ENCODE results near the gene FIG4.

Gene FIG4

GRCh38 chr6:109690737-109691621, at the start of gene FIG4, which contains the start of gene AK9:
Gene FIG4, plus strand, starts transcription at chr6:109691296. Its CDS starts 140 bp downstream, at chr6:109691436.
Gene AK9, minus strand, starts transcription at chr6:109691202. Its CDS starts 15,457 bp downstream, at chr6:109675745.
- H3K79me2 ChIP-seq (ENCODE audit: control insufficient read depth, low read length), result no peaks in the 10 kb centered on the region; the same call in 1 of the 2 replicates
- peak within 1 kb of the TSS; percentile 94 for H3K4me3 ChIP-seq (ENCODE audit: low read length)
- peaks cover 25% of the 10 kb centered on the region for H3K4me1 ChIP-seq (ENCODE audit: control insufficient read depth, low read length)
- peak within 1 kb of the TSS; percentile 94 for H3K4me2 ChIP-seq (ENCODE audit: low read length)
- H3K9me2 ChIP-seq (replicated peaks; ENCODE audit: control insufficient read depth, low read length), result no peaks in the 10 kb centered on the region
- TF ChIP-seq CTCF (IDR thresholded peaks at IDR 0.05; ENCODE audit: low read depth, low read length, poor library complexity, severe bottlenecking) (peak; percentile 51), EZH2phosphoT487 (IDR thresholded peaks at IDR 0.05; ENCODE audit: borderline replicate concordance, low read length) (no peak)
- 0 out of 2 replicates have a peak within 1 kb of the TSS, but pooled peaks have one; percentile 5 for H3K27ac ChIP-seq (ENCODE audit: low read depth, low read length)
- H3F3A ChIP-seq (ENCODE audit: control insufficient read depth, insufficient read depth), result 0 out of 2 replicates have a peak, but pooled peaks cover 3% of the 10 kb centered on the region
- no peaks in the 10 kb centered on the region for H3K9me3 ChIP-seq (ENCODE audit: control insufficient read depth, insufficient read depth, low read length)
- H4K20me1 ChIP-seq (ENCODE audit: control insufficient read depth, insufficient read depth, low read depth, low read length), result no peaks in the 10 kb centered on the region
- H3K27me3 ChIP-seq (ENCODE audit: control insufficient read depth, low read length), result no peaks in the 10 kb centered on the region
- no peaks in the 10 kb centered on the region for H3K36me3 ChIP-seq (ENCODE audit: control insufficient read depth, low read length)

- H3K27ac ChIP-seq (ENCODE audit: low read depth, low read length), result no peak overlapping the region
- H3K4me3 ChIP-seq (ENCODE audit: low read length), result no peak overlapping the region
- no peaks in the 10 kb centered on the region for H3K36me3 ChIP-seq (ENCODE audit: control insufficient read depth, low read length)
- H3K4me2 ChIP-seq (ENCODE audit: low read length), result no peak overlapping the region
- no peaks in the 10 kb centered on the region for H3K79me2 ChIP-seq (ENCODE audit: control insufficient read depth, low read length)
- no peaks in the 10 kb centered on the region for H3K9me2 ChIP-seq (replicated peaks; ENCODE audit: control insufficient read depth, low read length)
- H4K20me1 ChIP-seq (ENCODE audit: control insufficient read depth, insufficient read depth, low read depth, low read length), result no peaks in the 10 kb centered on the region
- no peaks in the 10 kb centered on the region for H3K27me3 ChIP-seq (ENCODE audit: control insufficient read depth, low read length)
- no peaks in the 10 kb centered on the region for H3F3A ChIP-seq (ENCODE audit: control insufficient read depth, insufficient read depth)
- TF ChIP-seq EZH2phosphoT487 (IDR thresholded peaks at IDR 0.05; ENCODE audit: borderline replicate concordance, low read length) (no peak), CTCF (IDR thresholded peaks at IDR 0.05; ENCODE audit: low read depth, low read length, poor library complexity, severe bottlenecking) (no peak)
- H3K4me1 ChIP-seq (ENCODE audit: control insufficient read depth, low read length), result no peaks in the 10 kb centered on the region
- no peaks in the 10 kb centered on the region for H3K9me3 ChIP-seq (ENCODE audit: control insufficient read depth, insufficient read depth, low read length)
Measured at GRCh38 chr6:109644131-109644530, 47.0 kb upstream of the FIG4 start.

GRCh38 chr6:109653264-109653663, 37.8 kb upstream of the FIG4 start:
- Histone ChIP-seq H3K27me3 (ENCODE audit: control insufficient read depth, low read length) (no peaks in the 10 kb centered on the region), H4K20me1 (ENCODE audit: control insufficient read depth, insufficient read depth, low read depth, low read length) (no peaks in the 10 kb centered on the region), H3K36me3 (ENCODE audit: control insufficient read depth, low read length) (no peaks in the 10 kb centered on the region), H3K79me2 (ENCODE audit: control insufficient read depth, low read length) (no peaks in the 10 kb centered on the region), H3K4me2 (ENCODE audit: low read length) (no peak overlapping the region), H3K27ac (ENCODE audit: low read depth, low read length) (no peak overlapping the region), H3F3A (ENCODE audit: control insufficient read depth, insufficient read depth) (no peaks in the 10 kb centered on the region), H3K9me2 (replicated peaks; ENCODE audit: control insufficient read depth, low read length) (no peaks in the 10 kb centered on the region), H3K9me3 (ENCODE audit: control insufficient read depth, insufficient read depth, low read length) (no peaks in the 10 kb centered on the region), H3K4me3 (ENCODE audit: low read length) (no peak overlapping the region), H3K4me1 (ENCODE audit: control insufficient read depth, low read length) (no peaks in the 10 kb centered on the region)
- TF ChIP-seq CTCF (IDR thresholded peaks at IDR 0.05; ENCODE audit: low read depth, low read length, poor library complexity, severe bottlenecking) (no peak), EZH2phosphoT487 (IDR thresholded peaks at IDR 0.05; ENCODE audit: borderline replicate concordance, low read length) (no peak)
